ENCODE results near the gene SHISAL1.
A peak's percentile ranks its signal among the peaks of the same experiment; 100 is the strongest.

The SHISAL1 gene

DNA sequence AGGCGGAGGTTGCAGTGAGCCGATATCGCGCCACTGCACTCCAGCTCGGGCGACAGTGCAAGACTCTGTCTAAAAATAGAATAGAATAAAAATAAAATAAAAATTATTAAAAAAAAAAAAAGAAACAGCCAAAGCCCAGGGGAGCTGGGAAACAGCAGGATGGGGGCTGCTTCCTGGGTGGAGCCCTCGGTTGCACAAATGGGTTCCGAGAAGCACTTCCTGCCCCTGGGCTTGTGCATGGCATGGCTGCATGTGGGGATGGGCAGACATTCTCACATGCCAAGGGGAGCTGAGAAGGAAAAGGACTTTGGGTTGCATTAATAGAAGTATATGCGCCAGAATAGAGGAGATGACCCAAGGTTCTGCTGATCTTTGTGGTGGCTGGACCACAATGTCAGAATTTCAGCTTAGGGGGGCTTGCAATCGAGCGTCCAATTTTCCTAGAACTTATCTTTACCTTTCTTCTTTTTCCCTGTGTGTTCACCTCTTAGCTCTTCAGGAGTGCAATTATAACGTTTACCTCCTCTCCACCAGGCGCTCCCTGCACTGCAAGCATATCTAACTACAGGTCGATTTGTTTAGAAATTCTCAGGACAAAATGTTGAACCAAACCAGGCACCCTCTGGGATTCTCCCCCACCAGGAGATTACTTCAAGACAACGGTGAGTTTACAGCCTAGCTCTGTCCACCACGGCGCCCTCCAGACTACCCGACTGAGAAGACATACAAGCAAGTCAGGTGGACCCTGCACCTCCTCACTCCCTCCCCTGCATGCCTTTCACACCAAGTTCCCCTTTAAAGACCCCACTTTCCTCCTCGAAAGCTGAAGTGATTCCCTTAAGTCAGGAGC, 53.2 kb downstream of the SHISAL1 start:
- Histone ChIP-seq H3K9me3 (ENCODE audit: control insufficient read depth, low read depth, low read length) (no peaks in the 10 kb centered on the region), H3K4me1 (ENCODE audit: control insufficient read depth, low read depth, low read length) (peaks cover 16% of the 10 kb centered on the region), H3K27me3 (ENCODE audit: control insufficient read depth, insufficient read depth, low read length) (no peaks in the 10 kb centered on the region), H3K27ac (ENCODE audit: low read length) (no peak overlapping the region), H3K36me3 (ENCODE audit: control insufficient read depth, low read depth, low read length) (no peaks in the 10 kb centered on the region), H3K4me3 (ENCODE audit: low read length) (no peak overlapping the region), H3K9ac (ENCODE audit: low read length) (no peak overlapping the region)

DNA sequence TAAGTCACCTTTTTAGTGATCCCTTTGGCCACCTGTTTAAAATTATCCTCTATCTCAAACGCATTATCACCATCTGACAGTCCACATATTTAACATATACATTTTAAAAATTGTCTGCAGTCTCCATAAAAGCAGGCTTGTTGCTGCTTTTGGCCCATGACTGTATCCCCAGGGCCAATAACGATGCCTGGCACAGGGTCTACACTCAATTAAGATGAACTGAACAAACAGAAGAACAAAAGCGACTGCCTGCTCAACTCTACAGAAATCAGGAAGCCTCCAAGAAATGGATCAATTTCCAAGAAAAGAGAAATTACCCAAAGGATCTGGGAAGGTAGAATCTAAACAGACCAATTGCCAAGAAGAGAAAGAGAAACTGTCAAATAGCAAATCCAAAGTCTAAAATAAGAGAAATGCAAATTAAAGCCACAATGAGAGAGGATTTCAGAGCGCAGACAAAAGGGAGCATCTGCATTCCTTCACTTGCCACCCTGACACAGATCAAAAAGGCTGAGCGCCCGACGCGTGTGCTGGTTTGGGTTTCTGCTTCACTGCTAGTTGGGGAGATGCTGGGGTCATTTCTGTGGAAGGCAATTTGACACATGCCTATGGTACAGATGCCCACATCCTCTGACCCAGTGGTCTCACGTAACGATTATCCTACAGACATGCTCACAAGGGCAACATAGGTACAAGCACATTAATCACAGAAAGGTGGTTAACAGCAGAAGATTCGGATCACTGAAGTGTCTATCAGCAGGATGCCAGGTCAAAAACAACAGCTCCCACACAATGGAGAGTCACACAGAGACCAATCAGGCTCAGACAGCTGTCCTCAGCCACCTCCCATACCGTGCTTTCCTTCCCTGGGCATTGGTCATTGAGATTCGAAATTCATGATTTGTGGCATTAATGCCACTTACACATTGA, 55.9 kb downstream of the SHISAL1 start:
- H3K36me3 ChIP-seq (ENCODE audit: control insufficient read depth, low read depth, low read length), result no peaks in the 10 kb centered on the region
- peaks cover 12% of the 10 kb centered on the region for H3K4me1 ChIP-seq (ENCODE audit: control insufficient read depth, low read depth, low read length)
- H3K27ac ChIP-seq (ENCODE audit: low read length), result peak overlapping the region; percentile 12
- no peak overlapping the region for H3K9ac ChIP-seq (ENCODE audit: low read length)
- no peaks in the 10 kb centered on the region for H3K9me3 ChIP-seq (ENCODE audit: control insufficient read depth, low read depth, low read length)
- H3K4me3 ChIP-seq (ENCODE audit: low read length), result no peak overlapping the region
- no peaks in the 10 kb centered on the region for H3K27me3 ChIP-seq (ENCODE audit: control insufficient read depth, insufficient read depth, low read length)

DNA sequence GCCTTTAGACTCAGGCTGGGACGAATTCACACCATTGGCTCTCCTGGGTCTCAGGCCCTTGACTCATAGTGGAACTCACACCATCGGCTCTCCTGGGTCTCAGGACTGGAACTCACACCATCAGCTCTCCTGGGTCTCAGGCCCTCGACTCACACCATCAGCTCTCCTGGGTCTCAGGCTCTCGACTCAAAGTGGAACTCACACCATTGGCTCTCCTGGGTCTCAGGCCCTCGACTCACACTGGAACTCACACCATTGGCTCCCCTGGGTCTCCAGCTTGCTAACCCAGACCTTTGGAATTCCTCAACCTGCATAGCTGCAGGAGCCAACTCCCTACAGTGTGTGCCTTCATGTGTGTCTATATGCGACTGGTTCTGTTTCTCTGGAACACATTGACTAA, 56.7 kb downstream of the SHISAL1 start:
- H3K27me3 ChIP-seq (ENCODE audit: control insufficient read depth, insufficient read depth, low read length), result no peaks in the 10 kb centered on the region

DNA sequence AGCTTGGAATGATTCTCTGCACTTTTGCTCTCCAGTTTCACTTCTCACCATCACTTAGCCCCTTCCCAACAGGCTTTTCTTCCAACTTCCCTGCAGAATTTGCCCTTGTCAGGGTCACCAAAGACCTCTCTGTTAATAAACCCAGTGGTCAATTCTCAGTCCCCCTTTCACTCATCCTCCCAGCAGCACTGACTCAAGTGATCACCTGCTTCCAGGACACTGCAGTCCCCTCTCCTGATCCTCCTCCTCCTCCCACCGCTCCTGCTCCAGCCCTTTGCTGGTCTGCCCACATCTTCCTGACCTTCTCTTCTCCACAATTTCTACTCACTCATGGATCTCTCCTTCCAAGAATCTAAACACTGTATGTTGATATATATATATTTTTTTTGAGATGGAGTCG, 57.9 kb downstream of the SHISAL1 start:
- H3K4me1 ChIP-seq (ENCODE audit: control insufficient read depth, low read depth, low read length), result peaks cover 12% of the 10 kb centered on the region

More for the DNA sequence above, 56.7 kb downstream of the SHISAL1 start:
- no peak overlapping the region for H3K9ac ChIP-seq (ENCODE audit: low read length)
- H3K27ac ChIP-seq (ENCODE audit: low read length), result no peak overlapping the region
- H3K4me1 ChIP-seq (ENCODE audit: control insufficient read depth, low read depth, low read length), result peaks cover 12% of the 10 kb centered on the region
- H3K4me3 ChIP-seq (ENCODE audit: low read length), result no peak overlapping the region
- no peaks in the 10 kb centered on the region for H3K36me3 ChIP-seq (ENCODE audit: control insufficient read depth, low read depth, low read length)
- no peaks in the 10 kb centered on the region for H3K9me3 ChIP-seq (ENCODE audit: control insufficient read depth, low read depth, low read length)

DNA sequence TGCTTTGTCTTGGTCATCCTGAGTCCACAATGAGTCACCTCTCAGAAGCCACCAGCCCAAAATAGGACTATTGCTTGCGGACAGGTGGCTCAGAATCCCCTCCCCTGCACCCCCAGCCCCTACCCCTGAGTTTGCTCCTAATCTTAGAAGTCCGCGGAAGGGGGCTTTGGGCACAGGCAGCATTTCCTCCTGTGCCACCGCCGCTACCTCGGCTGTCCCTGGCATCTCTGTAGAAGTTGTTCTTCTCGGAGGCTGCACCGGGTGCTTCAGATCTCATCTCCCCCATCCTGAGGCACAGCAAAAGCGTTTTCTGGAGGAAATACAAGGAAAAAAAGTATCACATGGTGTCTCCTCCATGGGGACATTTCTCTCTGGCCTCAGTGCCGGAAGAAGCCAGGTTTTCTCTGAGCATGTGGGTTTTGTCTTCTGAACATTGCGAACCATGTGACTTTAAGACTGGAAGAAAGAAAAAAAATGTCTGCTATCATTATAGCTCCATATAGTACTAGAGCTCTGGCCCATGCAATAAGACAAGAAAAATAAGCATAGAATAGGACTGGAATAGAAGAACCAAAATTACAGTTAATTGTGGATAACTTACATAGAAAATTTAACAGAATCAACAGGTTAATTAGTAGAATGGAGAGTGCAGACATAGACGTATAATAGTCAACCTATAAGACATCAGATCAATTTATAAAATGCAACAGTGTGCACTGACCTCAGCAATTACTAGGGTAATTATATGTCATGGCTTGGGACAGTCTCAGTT, 63.2 kb downstream of the SHISAL1 start:
- Histone ChIP-seq H3K36me3 (ENCODE audit: control insufficient read depth, low read depth, low read length) (no peaks in the 10 kb centered on the region), H3K9me3 (ENCODE audit: control insufficient read depth, low read depth, low read length) (no peaks in the 10 kb centered on the region), H3K27ac (ENCODE audit: low read length) (no peak overlapping the region), H3K27me3 (ENCODE audit: control insufficient read depth, insufficient read depth, low read length) (no peaks in the 10 kb centered on the region), H3K9ac (ENCODE audit: low read length) (no peak overlapping the region), H3K4me1 (ENCODE audit: control insufficient read depth, low read depth, low read length) (no peaks in the 10 kb centered on the region), H3K4me3 (ENCODE audit: low read length) (no peak overlapping the region)

More for the DNA sequence above, 57.9 kb downstream of the SHISAL1 start:
- H3K27ac ChIP-seq (ENCODE audit: low read length), result no peak overlapping the region
- H3K9ac ChIP-seq (ENCODE audit: low read length), result no peak overlapping the region
- no peaks in the 10 kb centered on the region for H3K9me3 ChIP-seq (ENCODE audit: control insufficient read depth, low read depth, low read length)
- no peaks in the 10 kb centered on the region for H3K36me3 ChIP-seq (ENCODE audit: control insufficient read depth, low read depth, low read length)
- no peak overlapping the region for H3K4me3 ChIP-seq (ENCODE audit: low read length)
- no peaks in the 10 kb centered on the region for H3K27me3 ChIP-seq (ENCODE audit: control insufficient read depth, insufficient read depth, low read length)

DNA sequence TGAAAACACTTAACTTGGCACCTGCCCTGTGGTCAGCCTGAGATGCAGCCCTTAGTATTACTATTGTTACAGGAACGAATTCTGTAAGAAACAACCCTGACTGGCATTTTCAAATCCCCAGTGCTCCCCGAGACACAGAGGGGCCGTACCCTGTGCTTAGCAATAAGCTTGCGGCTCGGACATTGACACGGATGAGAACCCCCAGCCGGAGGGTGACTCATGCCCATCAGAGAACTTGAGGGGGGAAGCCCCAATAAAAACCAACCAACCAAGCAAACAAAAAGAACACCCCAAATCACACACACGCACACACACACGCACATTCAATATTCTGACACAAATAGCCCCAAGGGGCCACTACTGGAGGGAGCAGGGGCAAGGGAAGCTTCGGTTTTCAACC, 63.8 kb downstream of the SHISAL1 start:
- Histone ChIP-seq H3K4me3 (ENCODE audit: low read length) (no peak overlapping the region), H3K27me3 (ENCODE audit: control insufficient read depth, insufficient read depth, low read length) (no peaks in the 10 kb centered on the region), H3K27ac (ENCODE audit: low read length) (no peak overlapping the region), H3K36me3 (ENCODE audit: control insufficient read depth, low read depth, low read length) (no peaks in the 10 kb centered on the region), H3K9ac (ENCODE audit: low read length) (no peak overlapping the region), H3K4me1 (ENCODE audit: control insufficient read depth, low read depth, low read length) (no peaks in the 10 kb centered on the region), H3K9me3 (ENCODE audit: control insufficient read depth, low read depth, low read length) (no peaks in the 10 kb centered on the region)

DNA sequence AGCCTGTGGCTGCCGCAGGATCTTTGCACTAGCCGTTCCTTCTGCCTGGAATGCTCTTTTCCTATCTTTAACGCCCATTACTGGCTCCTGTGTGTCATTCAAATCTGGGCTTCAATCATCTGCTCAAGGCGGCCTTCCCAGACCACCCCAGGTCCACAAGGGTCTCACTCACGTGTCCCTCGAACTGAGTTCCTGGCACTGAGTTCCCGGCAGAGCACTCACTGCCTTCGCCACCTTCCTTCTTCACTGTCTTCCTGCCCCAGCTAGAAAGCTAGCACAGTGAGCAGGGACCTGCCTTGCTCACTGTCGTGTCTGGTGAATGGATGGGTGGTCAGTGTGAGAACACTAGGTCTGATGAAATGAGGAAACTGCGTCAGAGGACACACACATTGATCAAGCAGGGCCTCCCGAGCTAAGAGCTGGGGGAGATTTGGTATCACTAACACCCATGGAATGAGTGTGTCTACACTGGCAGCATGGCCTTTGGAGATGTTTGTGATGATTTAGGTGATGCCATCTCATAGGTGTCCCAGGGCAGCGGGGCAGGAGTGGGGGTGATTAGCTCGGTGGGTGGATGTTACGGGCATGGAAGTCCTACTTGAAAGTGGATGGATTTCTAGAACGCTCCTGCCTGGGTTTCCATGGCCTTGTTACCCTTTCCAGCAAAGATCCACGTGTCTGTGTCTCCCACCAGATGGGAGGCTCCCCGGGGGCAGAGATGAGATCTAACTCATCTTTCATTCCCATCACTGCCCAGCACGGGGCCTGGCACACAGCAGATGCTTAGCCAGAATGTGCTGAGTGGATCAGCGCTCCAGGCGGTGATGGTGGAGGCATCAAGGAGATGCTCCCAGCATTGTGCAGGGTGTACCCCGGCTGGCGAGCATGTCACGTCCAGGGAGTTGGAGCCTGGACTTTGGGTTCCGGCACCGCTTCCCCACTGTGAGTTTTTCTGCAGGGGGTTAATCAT, 64.5 kb downstream of the SHISAL1 start:
- no peak overlapping the region for H3K27ac ChIP-seq (ENCODE audit: low read length)
- H3K36me3 ChIP-seq (ENCODE audit: control insufficient read depth, low read depth, low read length), result no peaks in the 10 kb centered on the region
- no peaks in the 10 kb centered on the region for H3K9me3 ChIP-seq (ENCODE audit: control insufficient read depth, low read depth, low read length)
- H3K9ac ChIP-seq (ENCODE audit: low read length), result no peak overlapping the region
- H3K27me3 ChIP-seq (ENCODE audit: control insufficient read depth, insufficient read depth, low read length), result no peaks in the 10 kb centered on the region
- H3K4me3 ChIP-seq (ENCODE audit: low read length), result no peak overlapping the region
- no peaks in the 10 kb centered on the region for H3K4me1 ChIP-seq (ENCODE audit: control insufficient read depth, low read depth, low read length)

DNA sequence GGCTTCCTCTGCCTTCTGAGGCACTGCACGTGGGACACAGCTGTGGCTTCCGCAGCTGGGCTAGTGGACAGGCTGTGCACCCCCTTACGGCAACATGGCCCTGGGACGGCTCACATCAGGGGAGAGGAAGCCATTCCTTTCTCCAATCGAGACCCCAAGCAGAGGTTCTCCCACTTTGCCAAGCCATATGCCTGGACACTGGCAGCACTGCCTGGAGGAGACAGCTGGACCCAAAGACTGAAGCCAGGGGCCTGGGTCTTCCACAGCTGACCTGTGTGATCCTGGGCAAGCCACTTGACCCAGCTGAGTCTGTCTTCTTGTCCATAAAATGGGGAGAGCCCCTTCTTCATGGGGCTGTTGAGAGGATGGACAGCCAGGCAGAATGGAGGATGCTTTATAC, 65.4 kb downstream of the SHISAL1 start:
- Histone ChIP-seq H3K9me3 (ENCODE audit: control insufficient read depth, low read depth, low read length) (no peaks in the 10 kb centered on the region), H3K27me3 (ENCODE audit: control insufficient read depth, insufficient read depth, low read length) (no peaks in the 10 kb centered on the region), H3K4me1 (ENCODE audit: control insufficient read depth, low read depth, low read length) (no peaks in the 10 kb centered on the region), H3K9ac (ENCODE audit: low read length) (no peak overlapping the region), H3K36me3 (ENCODE audit: control insufficient read depth, low read depth, low read length) (no peaks in the 10 kb centered on the region), H3K4me3 (ENCODE audit: low read length) (no peak overlapping the region), H3K27ac (ENCODE audit: low read length) (no peak overlapping the region)

DNA sequence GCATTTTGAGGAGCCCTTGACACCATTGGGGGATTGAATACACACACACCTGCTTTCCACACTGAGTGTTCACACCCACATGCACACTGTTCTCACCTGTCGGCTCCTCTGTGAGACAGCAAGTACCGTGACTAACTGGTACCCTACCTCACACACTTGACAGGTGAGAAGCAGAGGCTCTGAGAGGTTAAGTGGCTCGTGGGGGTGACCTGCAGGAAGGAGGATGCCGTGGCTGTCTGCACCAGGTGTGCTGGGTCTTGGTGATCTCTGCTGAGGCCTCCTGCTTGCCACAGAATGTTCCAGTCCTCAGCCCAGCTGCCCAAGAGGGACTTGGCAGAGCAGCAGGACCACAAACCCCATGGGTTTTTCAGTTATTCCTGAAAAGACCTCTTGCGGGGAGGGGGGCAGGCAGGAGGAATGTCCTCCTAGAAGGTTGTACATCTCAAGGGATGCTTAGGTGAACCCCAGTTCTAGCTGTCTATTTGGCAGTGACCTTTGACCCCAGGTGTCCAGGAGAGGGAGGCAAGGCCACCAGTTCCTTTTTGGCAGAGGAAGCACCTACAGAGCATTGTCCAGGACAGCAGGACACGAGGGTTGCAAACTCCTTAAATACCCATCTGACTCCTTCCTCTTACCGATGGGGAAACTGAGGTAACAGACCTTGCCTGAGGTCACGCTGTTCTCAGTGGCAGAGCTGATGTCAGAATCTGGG, 66.0 kb downstream of the SHISAL1 start:
- Histone ChIP-seq H3K9me3 (ENCODE audit: control insufficient read depth, low read depth, low read length) (no peaks in the 10 kb centered on the region), H3K4me1 (ENCODE audit: control insufficient read depth, low read depth, low read length) (no peaks in the 10 kb centered on the region), H3K27me3 (ENCODE audit: control insufficient read depth, insufficient read depth, low read length) (no peaks in the 10 kb centered on the region), H3K27ac (ENCODE audit: low read length) (no peak overlapping the region), H3K36me3 (ENCODE audit: control insufficient read depth, low read depth, low read length) (no peaks in the 10 kb centered on the region), H3K4me3 (ENCODE audit: low read length) (no peak overlapping the region), H3K9ac (ENCODE audit: low read length) (no peak overlapping the region)

DNA sequence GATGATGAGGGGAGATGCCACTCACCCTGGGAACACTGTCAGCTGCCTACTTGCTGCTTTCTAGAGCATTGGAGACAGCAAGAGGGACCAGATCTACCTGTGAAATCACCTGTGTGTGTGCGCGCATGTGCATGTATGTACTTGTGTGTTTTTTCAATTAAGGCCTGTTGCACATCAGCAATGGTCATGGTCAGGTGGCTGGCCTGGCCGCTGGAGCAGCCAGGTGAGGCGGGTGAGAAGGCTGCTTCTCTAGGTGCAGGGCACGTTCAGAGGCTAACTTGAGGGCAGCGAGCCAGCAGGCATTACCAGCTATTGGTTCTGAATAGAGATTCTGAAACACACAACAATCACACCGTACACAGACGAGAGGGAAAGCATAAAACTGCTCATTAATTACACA, 66.9 kb downstream of the SHISAL1 start:
- H3K27me3 ChIP-seq (ENCODE audit: control insufficient read depth, insufficient read depth, low read length), result no peaks in the 10 kb centered on the region
- no peaks in the 10 kb centered on the region for H3K4me1 ChIP-seq (ENCODE audit: control insufficient read depth, low read depth, low read length)
- H3K4me3 ChIP-seq (ENCODE audit: low read length), result no peak overlapping the region
- no peaks in the 10 kb centered on the region for H3K9me3 ChIP-seq (ENCODE audit: control insufficient read depth, low read depth, low read length)
- no peaks in the 10 kb centered on the region for H3K36me3 ChIP-seq (ENCODE audit: control insufficient read depth, low read depth, low read length)
- no peak overlapping the region for H3K9ac ChIP-seq (ENCODE audit: low read length)
- H3K27ac ChIP-seq (ENCODE audit: low read length), result no peak overlapping the region

All from iPS-18a (cell line).